Heart right ventricle (tissue), 16 donors: Measurements from ENCODE around the gene OR2V2. TPM values are rescaled to one million over a fixed set of nuclear protein-coding genes. Genes with fewer than 3 reads are reported as not detected.

Experiments
- ATAC-seq, 8 donors: fragments of 200-7000 bp; cut with Tn5 transposase; one replicate each; pipeline ENCODE4 v1.9.1; 2020; ENCODE audit warnings: mild to moderate bottlenecking in 8 of 8, moderate library complexity in 8 of 8, moderate number of reproducible peaks in 1 of 8
- DNase-seq, 2 donors: peaks; one replicate each; pipeline ENCODE4 v3.0.0-alpha.2; 2020
- H3K27ac ChIP-seq, 10 donors: fragments of 200-600 bp; sonication (generic) in 2 of 10; one replicate each; pipeline versions ENCODE4 v1.5.0 to v1.8.0; 2020 to 2022; ENCODE audit warnings: mild to moderate bottlenecking in 3 of 10
- H3K27me3 ChIP-seq, 7 donors: fragments of 200-600 bp; one replicate each; pipeline ENCODE4 v1.8.0; 2021 to 2022; ENCODE audit warnings: mild to moderate bottlenecking in 2 of 7
- H3K36me3 ChIP-seq, 9 donors: fragments of 200-600 bp; sonication (generic) in 1 of 9; one replicate each; pipeline versions ENCODE4 v1.5.0 to v1.8.0; 2020 to 2022; ENCODE audit warnings: mild to moderate bottlenecking in 2 of 9
- H3K4me1 ChIP-seq, 9 donors: fragments of 200-600 bp; sonication (generic) in 1 of 9; one replicate each; pipeline versions ENCODE4 v1.5.0 to v1.8.0; 2020 to 2022; ENCODE audit warnings: mild to moderate bottlenecking in 4 of 9
- H3K4me3 ChIP-seq, 10 donors: fragments of 200-600 bp; sonication (generic) in 2 of 10; one replicate each; pipeline versions ENCODE4 v1.5.0 to v1.8.0; 2020 to 2022; ENCODE audit warnings: mild to moderate bottlenecking in 7 of 10, moderate library complexity in 2 of 10
- H3K9me3 ChIP-seq, 11 donors: fragments of 200-600 bp in 10 of 11; sonication (generic) in 2 of 11; one replicate each; pipeline versions ENCODE4 v1.5.0 to v1.8.0; 2013 to 2022; ENCODE audit warnings: mild to moderate bottlenecking in 2 of 11, control low read depth in 1 of 11, moderate library complexity in 1 of 11
- CTCF ChIP-seq, 9 donors: fragments of 200-600 bp; sonication (generic) in 2 of 9; IDR thresholded peaks; one replicate each; pipeline versions ENCODE4 v1.5.0 to v1.8.0; 2021 to 2022; ENCODE audit warnings: antibody characterized with exemption in 9 of 9, mild to moderate bottlenecking in 5 of 9, moderate library complexity in 1 of 9
- WGBS, 2 donors: extraction: QIAGEN DNeasy Blood & Tissue Kit; methylation state at CpG; one replicate each; pipeline ENCODE4 v1.1.7; 2013; ENCODE audit warnings: inconsistent platforms in 1 of 2; 5-methylcytosine and 5-hydroxymethylcytosine counted together
- intact Hi-C, 10 donors: fragments of 100-400 bp; cut with DNase I; formaldehyde crosslinking; loops; one replicate each; pipeline versions ENCODE4 v1.11.1 to v1.14.2; 2022
- polyA plus RNA-seq, 2 donors: library from polyadenylated mRNA; stranded (reverse); fragments of 200-250 nt; gene quantifications; one replicate each; pipeline ENCODE4 v1.2.3, GENCODE V29; 2013
- total RNA-seq, 10 donors: library from RNA; stranded (reverse); fragmentation: NEBNext Ultra II Directional in 3 of 10; extraction: Animal tissue kit (Norgen Biotek cat#: 25700) in 3 of 10; gene quantifications; one replicate each; pipeline versions ENCODE4 v1.2.1 to v1.2.4, GENCODE V29; 2021 to 2023
- donor health status: Arrhythmogenic right ventricular cardiomyopathy.
- donor health status: ischemic (EF 13 %, LVEDD 7.1; RV severe dilation, severe dysfunction).
- donor health status: healthy with polysubstance abuse.
- donor health status: DM: no; HTN: yes; CAD: no.
- donor health status: DM: no; HTN: no; CAD: no.
- donor health status: ischemic (EF 25% LVEDD 6.9; RV normal size, moderate dysfunction).
- donor health status: ischemic (EF 25% LVEDD 5.7; RV mildly dilated, moderate dysfunction).
- donor health status: healthy.
- donor health status: DM: yes; HTN: yes; CAD: no.
- donor health status: Ischemic cardiomyopathy.
- donor health status: ischemic (EF 35%, LVEDD 5.7; RV mildly dilated, moderate dysfunction).
- donor health status: nonischemic (EF 11% LVEDD 7.7; RV severe dilation, severe dysfunction).
- donor health status: DM: yes; HTN: yes; CAD: no.
- donor health status: PGD.
- donor health status: ischemic (EF 29% LVEDD 5.4; RV normal size, mild dysfunction).
- donor health status: nonischemic (EF 23%, LVEDD 6.1; RV moderate dilation, normal function).

Gene OR2V2
- total and polyA plus RNA-seq, 12 donors = not detected

- ATAC-seq (no peak), DNase-seq (no peak)
- Histone ChIP-seq H3K4me3 (no peak overlapping the region), H3K9me3 (peaks cover 0 to 22% (median 7%) of the 10 kb centered on the region in 11 donors), H3K27ac (no peak overlapping the region), H3K36me3 (no peaks in the 10 kb centered on the region), H3K27me3 (peaks cover 0 to 28% (median 12%) of the 10 kb centered on the region in 7 donors), H3K4me1 (peaks cover 0 to 8% (median 0%) of the 10 kb centered on the region in 9 donors)
- intact Hi-C loops = no loop called here
- TF ChIP-seq CTCF (IDR thresholded peaks at IDR 0.05) = no peak
- WGBS, 2 donors = 88% methylated on average over 6 of the region's 6 CpGs
These were observed 13.1 kb upstream of the OR2V2 start for GRCh38 chr5:181134259-181134658.

GRCh38 chr5:181136361-181136955 is 10.9 kb upstream of the OR2V2 start:
- ATAC-seq = no peak
- H3K9me3 ChIP-seq = peaks cover 0 to 22% (median 7%) of the 10 kb centered on the region in 11 donors
- DNase-seq = no peak
- WGBS, 2 donors = 81 to 84% methylated on average over 4 of the region's 4 CpGs
- H3K27me3 ChIP-seq = peaks cover 0 to 23% (median 10%) of the 10 kb centered on the region in 7 donors
- TF ChIP-seq CTCF (IDR thresholded peaks at IDR 0.05) = no peak
- no peak overlapping the region for H3K4me3 ChIP-seq
- H3K36me3 ChIP-seq = no peaks in the 10 kb centered on the region
- peaks cover 0 to 8% (median 0%) of the 10 kb centered on the region in 9 donors for H3K4me1 ChIP-seq
- intact Hi-C loops = no loop called here
- no peak overlapping the region for H3K27ac ChIP-seq

GRCh38 chr5:181138258-181138657 is 9.1 kb upstream of the OR2V2 start:
- no peak for TF ChIP-seq CTCF (IDR thresholded peaks at IDR 0.05)
- H3K27me3 ChIP-seq = peaks cover 0 to 24% (median 9%) of the 10 kb centered on the region in 7 donors
- ATAC-seq = no peak
- no peak overlapping the region for H3K4me3 ChIP-seq
- H3K9me3 ChIP-seq = peaks cover 0 to 22% (median 7%) of the 10 kb centered on the region in 11 donors
- 65 to 81% methylated on average over 5 of the region's 5 CpGs for WGBS, 2 donors
- peaks cover 0 to 8% (median 0%) of the 10 kb centered on the region in 9 donors for H3K4me1 ChIP-seq
- DNase-seq = no peak
- H3K36me3 ChIP-seq = no peaks in the 10 kb centered on the region
- intact Hi-C loops = no loop called here
- H3K27ac ChIP-seq = no peak overlapping the region

- no peak overlapping the region for H3K27ac ChIP-seq
- no peak overlapping the region for H3K4me3 ChIP-seq
- H3K36me3 ChIP-seq = no peaks in the 10 kb centered on the region
- ATAC-seq (no peak), DNase-seq (no peak)
- intact Hi-C loops = no loop called here
- peaks cover 0 to 46% (median 20%) of the 10 kb centered on the region in 7 donors for H3K27me3 ChIP-seq
- no peak for TF ChIP-seq CTCF (IDR thresholded peaks at IDR 0.05)
- H3K9me3 ChIP-seq = peaks cover 0 to 22% (median 7%) of the 10 kb centered on the region in 11 donors
- 67 to 75% methylated on average over 3 of the region's 3 CpGs for WGBS, 2 donors
- H3K4me1 ChIP-seq = no peaks in the 10 kb centered on the region
These were observed 6.6 kb upstream of the OR2V2 start for GRCh38 chr5:181140766-181141165.
